ENCODE data around the gene MYEF2.

MYEF2 gene

DNA sequence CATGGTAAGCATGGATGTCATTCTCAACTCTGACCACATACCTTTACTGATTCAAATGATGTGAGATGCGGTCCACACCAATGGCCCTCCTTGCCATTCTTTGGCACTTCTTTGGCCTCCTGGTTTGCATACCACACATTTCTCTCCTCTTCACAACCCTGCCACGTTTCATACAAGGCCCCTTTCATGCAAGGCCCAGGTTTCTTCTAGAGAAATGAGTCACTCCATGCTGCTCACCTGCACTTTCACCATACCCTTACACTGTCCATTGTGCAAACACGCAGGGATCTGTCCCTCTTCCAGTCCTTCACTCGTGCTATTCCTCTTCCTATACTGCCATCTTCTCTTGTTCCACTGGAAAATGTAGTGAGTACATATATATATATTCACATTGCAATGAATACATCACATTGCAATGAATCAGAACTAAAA, 81.7 kb downstream of the MYEF2 start:
- H3K9me3 ChIP-seq (ENCODE audit: control insufficient read depth in 2 of 2, low read length in 2 of 2), result no peaks in the 10 kb centered on the region
- no peaks in the 10 kb centered on the region for H3K27me3 ChIP-seq (ENCODE audit: control insufficient read depth in 2 of 2, insufficient read depth in 2 of 2, low read length in 2 of 2)
- no peak overlapping the region for H3K27ac ChIP-seq (ENCODE audit: low read depth in 2 of 2, low read length in 2 of 2)
- H3K4me1 ChIP-seq (ENCODE audit: control insufficient read depth in 2 of 2, insufficient read depth in 2 of 2, low read length in 2 of 2), result no peaks in the 10 kb centered on the region
- no peaks in the 10 kb centered on the region for H3K36me3 ChIP-seq (ENCODE audit: control insufficient read depth in 2 of 2, insufficient read depth in 2 of 2, low read length in 2 of 2)
- H3K9ac ChIP-seq (ENCODE audit: low read depth in 1 of 2, low read length in 2 of 2), result no peak overlapping the region
- no peak overlapping the region for H3K4me3 ChIP-seq (ENCODE audit: low read length in 2 of 2)

DNA sequence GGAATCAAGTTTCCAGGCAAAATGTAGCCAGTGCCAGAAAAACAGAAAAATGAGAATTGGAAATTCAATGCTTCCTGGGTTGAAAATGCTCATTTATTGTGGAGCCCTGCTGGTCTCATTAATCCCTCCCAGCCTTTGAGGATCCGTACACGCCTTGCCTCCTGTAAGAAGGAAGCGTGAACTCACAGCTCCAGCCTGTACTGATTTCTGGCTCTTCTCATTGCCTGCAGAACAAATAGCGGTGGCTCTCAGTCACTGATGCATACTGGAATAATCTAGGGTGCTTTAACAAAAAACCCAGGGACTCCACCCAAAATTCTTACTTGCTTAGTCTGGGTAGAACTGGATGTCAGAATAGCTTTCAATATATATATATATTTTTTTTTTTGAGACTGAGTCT, 86.6 kb downstream of the MYEF2 start:
- Histone ChIP-seq H3K9ac (ENCODE audit: low read depth in 1 of 2, low read length in 2 of 2) (no peak overlapping the region), H3K36me3 (ENCODE audit: control insufficient read depth in 2 of 2, insufficient read depth in 2 of 2, low read length in 2 of 2) (no peaks in the 10 kb centered on the region), H3K4me3 (ENCODE audit: low read length in 2 of 2) (no peak overlapping the region), H3K27ac (ENCODE audit: low read depth in 2 of 2, low read length in 2 of 2) (no peak overlapping the region), H3K4me1 (ENCODE audit: control insufficient read depth in 2 of 2, insufficient read depth in 2 of 2, low read length in 2 of 2) (no peaks in the 10 kb centered on the region), H3K9me3 (ENCODE audit: control insufficient read depth in 2 of 2, low read length in 2 of 2) (no peaks in the 10 kb centered on the region), H3K27me3 (ENCODE audit: control insufficient read depth in 2 of 2, insufficient read depth in 2 of 2, low read length in 2 of 2) (no peaks in the 10 kb centered on the region)

DNA sequence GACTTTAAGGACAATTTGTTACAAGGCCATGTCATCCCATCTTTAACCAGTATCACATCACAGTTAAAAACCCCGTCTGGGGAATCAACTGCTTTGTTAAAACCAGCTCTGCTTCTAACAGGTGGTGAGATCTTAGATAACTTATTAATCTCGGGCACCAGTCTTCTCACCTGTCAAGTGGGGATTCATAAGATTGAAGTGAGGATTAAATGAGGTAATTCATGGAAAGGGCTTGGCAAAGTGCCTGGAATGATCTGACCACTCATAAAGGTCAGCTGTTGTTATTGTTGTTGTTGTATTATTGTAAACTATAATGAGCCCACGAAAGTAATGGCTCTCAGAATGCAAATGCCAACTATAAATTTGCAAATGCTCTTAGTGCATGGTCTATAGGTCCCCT, 87.4 kb downstream of the MYEF2 start:
- no peaks in the 10 kb centered on the region for H3K36me3 ChIP-seq (ENCODE audit: control insufficient read depth in 2 of 2, insufficient read depth in 2 of 2, low read length in 2 of 2)
- no peak overlapping the region for H3K9ac ChIP-seq (ENCODE audit: low read depth in 1 of 2, low read length in 2 of 2)
- no peaks in the 10 kb centered on the region for H3K9me3 ChIP-seq (ENCODE audit: control insufficient read depth in 2 of 2, low read length in 2 of 2)
- no peaks in the 10 kb centered on the region for H3K4me1 ChIP-seq (ENCODE audit: control insufficient read depth in 2 of 2, insufficient read depth in 2 of 2, low read length in 2 of 2)
- no peak overlapping the region for H3K4me3 ChIP-seq (ENCODE audit: low read length in 2 of 2)
- H3K27ac ChIP-seq (ENCODE audit: low read depth in 2 of 2, low read length in 2 of 2), result no peak overlapping the region
- H3K27me3 ChIP-seq (ENCODE audit: control insufficient read depth in 2 of 2, insufficient read depth in 2 of 2, low read length in 2 of 2), result no peaks in the 10 kb centered on the region

DNA sequence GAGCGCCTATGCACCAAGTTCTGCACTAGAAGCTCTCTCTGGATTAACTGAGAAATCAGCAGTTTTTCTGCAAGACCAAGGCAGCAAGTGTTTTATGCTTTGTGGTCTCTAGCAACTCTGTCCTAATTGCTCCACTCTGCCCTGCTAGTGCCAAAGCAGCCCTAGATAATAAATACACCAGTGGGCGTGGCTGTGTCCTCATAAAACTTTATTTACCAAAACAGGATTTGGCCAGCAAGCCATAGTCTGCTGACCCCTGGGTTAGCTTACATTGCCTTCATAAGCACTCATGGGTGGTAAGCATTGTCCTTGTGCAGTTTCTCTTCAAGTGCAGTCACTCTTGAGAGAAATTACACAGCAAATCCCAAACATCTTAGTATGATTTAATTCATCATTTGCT, 88.0 kb downstream of the MYEF2 start:
- Histone ChIP-seq H3K36me3 (ENCODE audit: control insufficient read depth in 2 of 2, insufficient read depth in 2 of 2, low read length in 2 of 2) (no peaks in the 10 kb centered on the region), H3K27ac (ENCODE audit: low read depth in 2 of 2, low read length in 2 of 2) (no peak overlapping the region), H3K4me1 (ENCODE audit: control insufficient read depth in 2 of 2, insufficient read depth in 2 of 2, low read length in 2 of 2) (no peaks in the 10 kb centered on the region), H3K9me3 (ENCODE audit: control insufficient read depth in 2 of 2, low read length in 2 of 2) (no peaks in the 10 kb centered on the region), H3K27me3 (ENCODE audit: control insufficient read depth in 2 of 2, insufficient read depth in 2 of 2, low read length in 2 of 2) (no peaks in the 10 kb centered on the region), H3K4me3 (ENCODE audit: low read length in 2 of 2) (no peak overlapping the region), H3K9ac (ENCODE audit: low read depth in 1 of 2, low read length in 2 of 2) (no peak overlapping the region)

DNA sequence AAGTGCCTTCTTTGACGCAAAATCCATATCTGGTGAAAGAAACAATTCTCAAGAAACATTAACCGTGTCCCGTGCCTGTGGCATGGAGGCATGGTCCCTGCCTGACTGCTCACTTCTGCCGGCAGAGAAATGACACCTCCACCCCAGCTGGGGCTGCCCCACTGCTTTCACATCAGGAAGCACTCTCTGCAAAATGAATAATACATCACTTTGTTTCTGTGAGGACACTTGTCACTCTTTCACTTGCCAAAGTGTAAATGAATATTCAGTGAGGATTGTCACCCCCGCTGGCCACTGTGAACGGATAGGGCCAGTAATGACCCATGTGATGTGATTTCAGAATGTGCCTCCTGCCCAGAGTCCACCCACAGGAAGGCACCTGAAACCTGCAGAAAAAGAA, 88.4 kb downstream of the MYEF2 start:
- H3K36me3 ChIP-seq (ENCODE audit: control insufficient read depth in 2 of 2, insufficient read depth in 2 of 2, low read length in 2 of 2), result no peaks in the 10 kb centered on the region
- no peaks in the 10 kb centered on the region for H3K27me3 ChIP-seq (ENCODE audit: control insufficient read depth in 2 of 2, insufficient read depth in 2 of 2, low read length in 2 of 2)
- no peaks in the 10 kb centered on the region for H3K4me1 ChIP-seq (ENCODE audit: control insufficient read depth in 2 of 2, insufficient read depth in 2 of 2, low read length in 2 of 2)
- H3K27ac ChIP-seq (ENCODE audit: low read depth in 2 of 2, low read length in 2 of 2), result no peak overlapping the region
- no peak overlapping the region for H3K9ac ChIP-seq (ENCODE audit: low read depth in 1 of 2, low read length in 2 of 2)
- H3K9me3 ChIP-seq (ENCODE audit: control insufficient read depth in 2 of 2, low read length in 2 of 2), result no peaks in the 10 kb centered on the region
- no peak overlapping the region for H3K4me3 ChIP-seq (ENCODE audit: low read length in 2 of 2)

DNA sequence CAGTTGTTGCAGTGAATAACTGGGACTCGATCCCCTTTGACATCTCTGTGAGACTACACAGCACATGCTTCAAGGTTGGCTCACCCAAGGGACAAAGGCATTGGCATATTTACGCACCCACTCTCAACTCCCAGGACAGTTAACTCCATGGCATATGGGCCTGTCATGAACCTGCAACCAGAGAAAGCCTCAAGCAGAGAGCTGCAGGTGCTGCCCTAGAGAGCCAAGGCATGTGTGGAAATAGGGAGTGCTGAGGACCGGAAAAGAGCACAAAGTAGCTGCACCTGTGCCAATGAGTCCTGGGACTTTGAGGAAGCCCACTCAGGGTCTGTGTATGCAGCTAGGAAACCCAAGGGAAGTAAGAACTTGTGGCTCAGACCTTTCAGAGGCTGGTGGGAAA, 90.3 kb downstream of the MYEF2 start:
- Histone ChIP-seq H3K27me3 (ENCODE audit: control insufficient read depth in 2 of 2, insufficient read depth in 2 of 2, low read length in 2 of 2) (no peaks in the 10 kb centered on the region), H3K27ac (ENCODE audit: low read depth in 2 of 2, low read length in 2 of 2) (no peak overlapping the region), H3K4me1 (ENCODE audit: control insufficient read depth in 2 of 2, insufficient read depth in 2 of 2, low read length in 2 of 2) (no peaks in the 10 kb centered on the region), H3K36me3 (ENCODE audit: control insufficient read depth in 2 of 2, insufficient read depth in 2 of 2, low read length in 2 of 2) (no peaks in the 10 kb centered on the region), H3K9me3 (ENCODE audit: control insufficient read depth in 2 of 2, low read length in 2 of 2) (no peaks in the 10 kb centered on the region), H3K9ac (ENCODE audit: low read depth in 1 of 2, low read length in 2 of 2) (no peak overlapping the region), H3K4me3 (ENCODE audit: low read length in 2 of 2) (no peak overlapping the region)

DNA sequence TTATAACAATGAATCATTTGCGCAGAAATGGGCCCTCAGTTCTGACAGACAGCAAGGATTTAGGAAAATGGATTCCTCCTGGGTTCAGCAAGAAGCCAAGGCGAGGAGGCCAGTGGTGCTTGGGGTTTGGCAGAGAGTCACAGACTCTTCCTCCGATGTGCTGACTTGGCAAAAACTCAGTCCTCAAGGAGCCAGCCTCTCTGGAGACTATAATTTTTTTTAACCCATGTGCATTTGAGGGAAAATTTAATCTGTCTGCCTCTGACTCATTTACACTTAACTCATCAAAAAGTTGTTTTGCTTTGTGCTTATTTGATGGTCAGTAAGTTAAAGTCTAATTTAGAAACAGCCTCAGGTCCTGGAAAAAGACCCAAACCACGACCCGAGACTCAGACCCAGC, 91.5 kb downstream of the MYEF2 start:
- Histone ChIP-seq H3K9ac (ENCODE audit: low read depth in 1 of 2, low read length in 2 of 2) (no peak overlapping the region), H3K4me3 (ENCODE audit: low read length in 2 of 2) (no peak overlapping the region), H3K36me3 (ENCODE audit: control insufficient read depth in 2 of 2, insufficient read depth in 2 of 2, low read length in 2 of 2) (no peaks in the 10 kb centered on the region), H3K4me1 (ENCODE audit: control insufficient read depth in 2 of 2, insufficient read depth in 2 of 2, low read length in 2 of 2) (no peaks in the 10 kb centered on the region), H3K9me3 (ENCODE audit: control insufficient read depth in 2 of 2, low read length in 2 of 2) (no peaks in the 10 kb centered on the region), H3K27me3 (ENCODE audit: control insufficient read depth in 2 of 2, insufficient read depth in 2 of 2, low read length in 2 of 2) (no peaks in the 10 kb centered on the region), H3K27ac (ENCODE audit: low read depth in 2 of 2, low read length in 2 of 2) (no peak overlapping the region)

DNA sequence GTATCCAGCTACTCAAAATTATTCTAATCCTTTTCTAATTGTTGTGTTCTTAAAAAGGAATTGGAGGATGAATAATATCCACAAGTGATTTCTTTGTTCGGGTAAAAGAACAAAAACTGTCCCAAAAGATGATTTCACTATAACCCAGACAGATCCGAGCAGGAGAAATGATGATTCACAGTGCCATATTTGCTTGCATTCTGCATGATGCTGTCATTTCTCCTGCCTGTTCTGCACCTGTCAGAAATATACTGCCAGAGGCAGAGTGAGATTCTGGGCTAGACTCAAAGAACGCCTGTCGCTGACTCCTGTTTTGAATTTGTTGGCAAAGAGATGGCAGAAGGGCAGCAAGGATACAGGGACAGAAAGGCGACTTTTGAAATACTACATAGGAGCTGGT, 92.0 kb downstream of the MYEF2 start:
- no peak overlapping the region for H3K27ac ChIP-seq (ENCODE audit: low read depth in 2 of 2, low read length in 2 of 2)

DNA sequence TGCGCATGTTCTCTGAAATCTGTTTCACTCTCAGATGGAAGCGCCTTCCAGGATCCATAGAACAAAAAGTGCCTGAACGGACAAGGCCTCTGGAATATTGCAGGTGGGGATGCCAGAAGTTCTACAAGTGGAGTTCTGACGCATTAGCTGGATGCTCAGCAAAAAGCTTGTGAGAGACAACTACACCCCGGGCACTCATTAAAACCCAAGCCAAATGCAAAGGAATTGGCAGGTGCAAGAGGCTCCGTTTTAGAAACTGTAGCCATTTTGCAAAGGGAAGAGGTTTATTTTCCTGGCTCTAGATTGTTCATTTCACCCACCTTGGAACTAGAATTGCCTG, 92.5 kb downstream of the MYEF2 start:
- Histone ChIP-seq H3K9me3 (ENCODE audit: control insufficient read depth in 2 of 2, low read length in 2 of 2) (no peaks in the 10 kb centered on the region), H3K4me3 (ENCODE audit: low read length in 2 of 2) (no peak overlapping the region), H3K27ac (ENCODE audit: low read depth in 2 of 2, low read length in 2 of 2) (no peak overlapping the region), H3K4me1 (ENCODE audit: control insufficient read depth in 2 of 2, insufficient read depth in 2 of 2, low read length in 2 of 2) (no peaks in the 10 kb centered on the region), H3K36me3 (ENCODE audit: control insufficient read depth in 2 of 2, insufficient read depth in 2 of 2, low read length in 2 of 2) (no peaks in the 10 kb centered on the region), H3K27me3 (ENCODE audit: control insufficient read depth in 2 of 2, insufficient read depth in 2 of 2, low read length in 2 of 2) (no peaks in the 10 kb centered on the region), H3K9ac (ENCODE audit: low read depth in 1 of 2, low read length in 2 of 2) (no peak overlapping the region)

More for the DNA sequence above, 92.0 kb downstream of the MYEF2 start:
- Histone ChIP-seq H3K27me3 (ENCODE audit: control insufficient read depth in 2 of 2, insufficient read depth in 2 of 2, low read length in 2 of 2) (no peaks in the 10 kb centered on the region), H3K4me1 (ENCODE audit: control insufficient read depth in 2 of 2, insufficient read depth in 2 of 2, low read length in 2 of 2) (no peaks in the 10 kb centered on the region), H3K9me3 (ENCODE audit: control insufficient read depth in 2 of 2, low read length in 2 of 2) (no peaks in the 10 kb centered on the region), H3K36me3 (ENCODE audit: control insufficient read depth in 2 of 2, insufficient read depth in 2 of 2, low read length in 2 of 2) (no peaks in the 10 kb centered on the region), H3K9ac (ENCODE audit: low read depth in 1 of 2, low read length in 2 of 2) (no peak overlapping the region), H3K4me3 (ENCODE audit: low read length in 2 of 2) (no peak overlapping the region)

DNA sequence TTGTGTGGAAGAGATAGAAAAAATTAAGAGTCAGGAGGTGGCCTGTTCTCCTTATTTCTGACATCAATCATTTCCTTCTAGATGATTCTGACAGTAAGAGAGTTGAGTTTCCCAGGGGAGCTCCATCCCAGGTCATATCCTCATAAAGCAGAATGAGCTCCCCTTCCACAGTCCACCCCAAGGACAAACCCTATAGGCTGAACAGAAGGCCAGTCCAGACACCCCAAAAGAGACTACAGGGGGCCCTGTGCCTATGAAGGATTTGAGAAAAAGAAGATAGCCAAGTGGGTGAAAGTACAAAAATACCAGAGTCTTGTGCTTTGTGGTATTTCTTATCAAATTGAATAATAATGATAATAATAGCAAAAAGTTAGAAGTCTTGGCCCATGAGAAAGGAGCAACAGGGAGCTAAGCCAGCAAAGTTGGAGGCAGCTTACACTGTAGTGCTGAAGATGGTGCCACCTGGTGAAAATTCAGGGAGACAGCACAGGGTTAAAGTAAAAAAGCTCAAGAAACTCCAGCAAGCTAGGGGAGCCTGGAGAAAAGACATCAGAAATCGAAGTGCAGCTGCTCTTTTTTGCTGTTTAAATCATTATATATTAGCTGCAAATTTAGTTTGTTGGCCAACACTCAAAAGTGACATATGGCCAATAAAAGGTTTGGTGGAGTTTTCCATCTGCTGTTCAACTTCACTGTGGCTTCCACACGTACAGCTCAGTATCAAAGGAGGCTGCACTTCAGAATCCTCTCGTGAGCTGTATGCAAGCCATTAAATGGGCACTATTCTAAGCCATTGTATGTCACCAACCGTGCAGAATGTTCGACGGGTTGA, 93.1 kb downstream of the MYEF2 start:
- H3K9ac ChIP-seq (ENCODE audit: low read depth in 1 of 2, low read length in 2 of 2), result no peak overlapping the region
- no peaks in the 10 kb centered on the region for H3K36me3 ChIP-seq (ENCODE audit: control insufficient read depth in 2 of 2, insufficient read depth in 2 of 2, low read length in 2 of 2)
- H3K4me1 ChIP-seq (ENCODE audit: control insufficient read depth in 2 of 2, insufficient read depth in 2 of 2, low read length in 2 of 2), result no peaks in the 10 kb centered on the region
- no peaks in the 10 kb centered on the region for H3K9me3 ChIP-seq (ENCODE audit: control insufficient read depth in 2 of 2, low read length in 2 of 2)
- H3K27me3 ChIP-seq (ENCODE audit: control insufficient read depth in 2 of 2, insufficient read depth in 2 of 2, low read length in 2 of 2), result no peaks in the 10 kb centered on the region
- no peak overlapping the region for H3K27ac ChIP-seq (ENCODE audit: low read depth in 2 of 2, low read length in 2 of 2)
- H3K4me3 ChIP-seq (ENCODE audit: low read length in 2 of 2), result no peak overlapping the region

Measured in mucosa of rectum (tissue), 2 donors.